ENCODE results near the gene AP4S1. TPM values are rescaled to one million over a fixed set of nuclear protein-coding genes. Genes with fewer than 3 reads are reported as not detected.
"Not testable (repeated sequence)": the region's sequence is repeated elsewhere in the genome, so short reads cannot be mapped to it uniquely, and the experiment has no call there.

The AP4S1 gene
- total and polyA plus RNA-seq, 7 donors: 4.2 to 13.9 (median 6.0) TPM

GRCh38 chr14:31047503-31047902 lies 22.1 kb downstream of the AP4S1 start:
- WGBS, 3 donors: 87 to 92% (median 92%) methylated on average over 10 of the region's 10 CpGs
- no peaks in the 10 kb centered on the region for H3K27me3 ChIP-seq (ENCODE audit: insufficient read depth in 3 of 3, low read length in 2 of 3)
- no peaks in the 10 kb centered on the region for H3K4me1 ChIP-seq
- no peaks in the 10 kb centered on the region for H3K9me3 ChIP-seq
- intact Hi-C loops (cut with DNase I): no loop called here
- TF ChIP-seq CTCF (IDR thresholded peaks at IDR 0.05): no peak
- H3K27ac ChIP-seq: no peak overlapping the region
- DNase-seq (no peak), ATAC-seq (peak in 1 of 4 donors; percentile 30)
- H3K4me3 ChIP-seq: no peak overlapping the region
- H3K36me3 ChIP-seq (ENCODE audit: insufficient read depth in 1 of 2, low read depth in 1 of 2): no peaks in the 10 kb centered on the region

DNA sequence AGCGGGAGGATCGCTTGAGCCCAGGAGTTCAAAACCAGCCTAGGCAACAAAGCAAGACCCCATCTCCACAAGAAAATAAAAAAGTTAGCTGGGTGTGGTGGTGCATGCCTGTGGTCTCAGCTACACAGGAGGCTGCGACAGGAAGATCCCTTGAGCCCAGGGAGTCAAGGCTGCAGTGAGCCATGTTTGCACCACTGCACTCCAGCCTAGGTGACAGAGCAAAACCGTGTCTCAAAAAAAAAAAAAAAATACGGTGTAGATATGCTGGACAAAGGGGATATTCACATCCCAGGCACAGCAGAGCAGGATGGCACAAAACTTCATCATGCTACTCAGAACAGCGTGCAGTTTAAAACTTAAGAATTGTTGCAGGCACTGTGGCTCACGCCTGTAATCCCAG lies 25.6 kb downstream of the AP4S1 start:
- no peaks in the 10 kb centered on the region for H3K36me3 ChIP-seq (ENCODE audit: insufficient read depth in 1 of 2, low read depth in 1 of 2)
- H3K4me3 ChIP-seq: no peak overlapping the region
- H3K27ac ChIP-seq: no peak overlapping the region
- DNase-seq (no peak), ATAC-seq (no peak)
- H3K9me3 ChIP-seq: no peaks in the 10 kb centered on the region
- 89 to 91% (median 89%) methylated on average over 7 of the region's 7 CpGs for WGBS, 3 donors
- intact Hi-C loops (cut with DNase I): no loop called here
- peaks cover 19% of the 10 kb centered on the region for H3K4me1 ChIP-seq
- no peaks in the 10 kb centered on the region for H3K27me3 ChIP-seq (ENCODE audit: insufficient read depth in 3 of 3, low read length in 2 of 3)
- no peak for TF ChIP-seq CTCF (IDR thresholded peaks at IDR 0.05)

GRCh38 chr14:31051511-31051910 lies 26.1 kb downstream of the AP4S1 start:
- Histone ChIP-seq H3K4me1 (peaks cover 19% of the 10 kb centered on the region), H3K27ac (no peak overlapping the region), H3K4me3 (no peak overlapping the region), H3K9me3 (no peaks in the 10 kb centered on the region), H3K36me3 (ENCODE audit: insufficient read depth in 1 of 2, low read depth in 1 of 2) (no peaks in the 10 kb centered on the region), H3K27me3 (ENCODE audit: insufficient read depth in 3 of 3, low read length in 2 of 3) (no peaks in the 10 kb centered on the region)
- no peak for TF ChIP-seq CTCF (IDR thresholded peaks at IDR 0.05)
- intact Hi-C loops (cut with DNase I): no loop called here
- DNase-seq: no peak
- 66 to 84% (median 81%) methylated on average over 4 of the region's 4 CpGs for WGBS, 3 donors
- no peak for ATAC-seq

- Histone ChIP-seq H3K4me1 (peaks cover 27% of the 10 kb centered on the region), H3K27ac (peak overlapping the region; percentile 81)
- 32 to 54% (median 32%) methylated on average over 9 of the region's 9 CpGs for WGBS, 3 donors
- peak; percentile 54 to 91 (median 86) for ATAC-seq
- H3K36me3 ChIP-seq (ENCODE audit: insufficient read depth in 1 of 2, low read depth in 1 of 2); intact Hi-C loops (cut with DNase I); H3K9me3 ChIP-seq; H3K27me3 ChIP-seq (ENCODE audit: insufficient read depth in 3 of 3, low read length in 2 of 3); H3K4me3 ChIP-seq: not testable (repeated sequence)
- DNase-seq: peak; percentile 77 to 88
These were observed 27.6 kb downstream of the AP4S1 start for GRCh38 chr14:31052905-31053586.

GRCh38 chr14:31057035-31057434 lies 31.6 kb downstream of the AP4S1 start:
- peaks cover 63% of the 10 kb centered on the region for H3K4me1 ChIP-seq
- H3K36me3 ChIP-seq (ENCODE audit: insufficient read depth in 1 of 2, low read depth in 1 of 2): no peaks in the 10 kb centered on the region
- no peak for TF ChIP-seq CTCF (IDR thresholded peaks at IDR 0.05)
- H3K4me3 ChIP-seq: no peak overlapping the region
- ATAC-seq (no peak), DNase-seq (no peak)
- 81 to 94% (median 90%) methylated on average over 1 of the region's 1 CpG for WGBS, 3 donors
- H3K27ac ChIP-seq: peak overlapping the region; percentile 83
- intact Hi-C loops (cut with DNase I): no loop called here
- H3K9me3 ChIP-seq: no peaks in the 10 kb centered on the region
- H3K27me3 ChIP-seq (ENCODE audit: insufficient read depth in 3 of 3, low read length in 2 of 3): no peaks in the 10 kb centered on the region
